CD4-positive, alpha-beta T cell (primary cell): Measurements from ENCODE around the gene NKAP. TPM values are rescaled to one million over a fixed set of nuclear protein-coding genes. Genes with fewer than 3 reads are reported as not detected.
"Not testable (repeated sequence)": the region's sequence is repeated elsewhere in the genome, so short reads cannot be mapped to it uniquely, and the experiment has no call there.

Experiments used
- ATAC-seq: fragments of 200-7000 bp; cut with Tn5 transposase; one replicate; pipeline ENCODE4 v1.10.0; 2022; ENCODE audit warnings: mild to moderate bottlenecking; ENCODE audit not compliant: poor library complexity
- CTCF ChIA-PET: fragments of 350-600 bp; sonication (Branson Sonifier 250); formaldehyde crosslinking; loops from one replicate; lab custom pipeline; 2021; ENCODE audit warnings: antibody characterized with exemption, inconsistent platforms; lab: Charles Lee
- POLR2A ChIA-PET: fragments of 350-600 bp; sonication (Branson Sonifier 250); formaldehyde crosslinking; loops from one replicate; lab custom pipeline; 2021; ENCODE audit warnings: antibody characterized with exemption, inconsistent platforms; lab: Charles Lee
- DNase-seq, 14 experiments: peaks; one replicate each; pipeline ENCODE4 v3.0.0-alpha.2; 2013 to 2020; ENCODE audit warnings: mixed read lengths in 2 of 14
- H3K27ac ChIP-seq, 2 donors: one replicate each; pipeline versions ENCODE4 v1.5.1 to v1.7.0; 2013; ENCODE audit warnings: low read length in 2 of 2, low read depth in 1 of 2, mild to moderate bottlenecking in 1 of 2
- H3K27me3 ChIP-seq, 2 experiments: 1 replicate in 1 of 2; 2 replicates in 1 of 2; pipeline versions ENCODE4 v1.6.1 to v1.7.0; 2013; ENCODE audit warnings: low read length in 2 of 2, control low read depth in 1 of 2, mild to moderate bottlenecking in 1 of 2, moderate library complexity in 1 of 2; ENCODE audit not compliant: insufficient read depth in 2 of 2, control insufficient read depth in 1 of 2
- H3K36me3 ChIP-seq: one replicate; pipeline ENCODE4 v1.6.1; 2013; ENCODE audit warnings: low read length, control low read depth; ENCODE audit not compliant: insufficient read depth
- H3K4me1 ChIP-seq: one replicate; pipeline ENCODE4 v1.6.1; 2013; ENCODE audit warnings: low read length, control low read depth; ENCODE audit not compliant: insufficient read depth
- H3K4me3 ChIP-seq: one replicate; pipeline ENCODE4 v1.5.1; 2013; ENCODE audit warnings: mild to moderate bottlenecking, low read length, moderate library complexity
- H3K9me3 ChIP-seq, 2 experiments: 1 replicate in 1 of 2; 2 replicates in 1 of 2; pipeline versions ENCODE4 v1.6.1 to v1.7.0; 2013; ENCODE audit warnings: low read length in 2 of 2, mild to moderate bottlenecking in 2 of 2, control low read depth in 1 of 2, moderate library complexity in 1 of 2; ENCODE audit not compliant: control insufficient read depth in 1 of 2, insufficient read depth in 1 of 2
- H3K27ac Mint-ChIP-seq: one replicate; pipeline ENCODE4 v1.8.0; 2020; ENCODE audit warnings: mixed read lengths
- H3K27me3 Mint-ChIP-seq: one replicate; pipeline ENCODE4 v1.8.0; 2021; ENCODE audit warnings: mixed read lengths
- H3K36me3 Mint-ChIP-seq: one replicate; pipeline ENCODE4 v1.8.0; 2021; ENCODE audit warnings: low read depth, mixed read lengths
- H3K4me1 Mint-ChIP-seq: one replicate; pipeline ENCODE4 v1.8.0; 2021; ENCODE audit warnings: low read depth, mixed read lengths
- H3K4me3 Mint-ChIP-seq: one replicate; pipeline ENCODE4 v1.8.0; 2020; ENCODE audit warnings: mild to moderate bottlenecking, mixed read lengths
- H3K9me3 Mint-ChIP-seq: one replicate; pipeline ENCODE4 v1.8.0; 2020; ENCODE audit warnings: mixed read lengths
- CTCF ChIP-seq: fragments of 200-600 bp; IDR thresholded peaks from one replicate; pipeline ENCODE4 v1.8.0; 2022; ENCODE audit warnings: antibody characterized with exemption, mild to moderate bottlenecking
- intact Hi-C, 2 experiments: fragments of 100-400 bp; cut with DNase I in 1 of 2; cut with micrococcal nuclease in 1 of 2; formaldehyde crosslinking; loops; one replicate each; pipeline versions ENCODE4 v1.15.1 to v1.9.0; 2023 to 2025; cut with DNase I, micrococcal nuclease
- total RNA-seq, 174 experiments: library from RNA in 2 of 174; stranded (reverse) in 2 of 174; gene quantifications; one replicate each; pipeline ENCODE4 v1.2.3 and lab custom pipeline; 2021 to 2026

NKAP gene
- total RNA-seq, 2 experiments from 2014 or later, result 14.5 to 15.6 TPM

GRCh38 chrX:119983494-119983893 lies 39.9 kb upstream of the NKAP start:
- Mint-ChIP-seq H3K4me1 (no peaks in the 10 kb centered on the region), H3K4me3 (no peak overlapping the region), H3K27me3 (peaks cover 48% of the 10 kb centered on the region), H3K36me3 (no peaks in the 10 kb centered on the region), H3K9me3 (no peaks in the 10 kb centered on the region), H3K27ac (no peak overlapping the region)
- ATAC-seq (no peak), DNase-seq (no peak)
- no peak overlapping the region for H3K4me3 ChIP-seq
- H3K4me1 ChIP-seq, result no peaks in the 10 kb centered on the region
- H3K27me3 ChIP-seq, result peaks cover 3 to 5% of the 10 kb centered on the region in 2 experiments
- CTCF ChIA-PET, result no interaction called here
- TF ChIP-seq CTCF, result no peak
- no peak overlapping the region for H3K27ac ChIP-seq
- intact Hi-C loops, result no loop called here
- POLR2A ChIA-PET, result no interaction called here
- H3K9me3 ChIP-seq, result no peaks in the 10 kb centered on the region
- no peaks in the 10 kb centered on the region for H3K36me3 ChIP-seq

GRCh38 chrX:119982145-119982544 lies 38.6 kb upstream of the NKAP start:
- H3K9me3 ChIP-seq, result no peaks in the 10 kb centered on the region
- H3K4me3 ChIP-seq, result no peak overlapping the region
- no peaks in the 10 kb centered on the region for H3K4me1 Mint-ChIP-seq
- no peaks in the 10 kb centered on the region for H3K4me1 ChIP-seq
- intact Hi-C loops, result no loop called here
- H3K4me3 Mint-ChIP-seq, result no peak overlapping the region
- H3K27me3 ChIP-seq, result peaks cover 3 to 5% of the 10 kb centered on the region in 2 experiments
- TF ChIP-seq CTCF, result no peak
- no peaks in the 10 kb centered on the region for H3K9me3 Mint-ChIP-seq
- ChIA-PET CTCF (interaction anchor here (1.2 kb wide), 1 partner anchor 10 kb away, joined by 3 read pairs; no protein-coding TSS in a partner anchor), POLR2A (no interaction called here)
- no peak overlapping the region for H3K27ac ChIP-seq
- H3K27ac Mint-ChIP-seq, result no peak overlapping the region
- peaks cover 37% of the 10 kb centered on the region for H3K27me3 Mint-ChIP-seq
- no peak for DNase-seq
- no peak for ATAC-seq
- H3K36me3 ChIP-seq, result no peaks in the 10 kb centered on the region
- H3K36me3 Mint-ChIP-seq, result no peaks in the 10 kb centered on the region

- Histone ChIP-seq H3K4me1 (no peaks in the 10 kb centered on the region), H3K27ac (no peak overlapping the region), H3K9me3 (no peaks in the 10 kb centered on the region), H3K36me3 (no peaks in the 10 kb centered on the region), H3K4me3 (no peak overlapping the region), H3K27me3 (peaks cover 3 to 5% of the 10 kb centered on the region in 2 experiments)
- DNase-seq (peak in 2 of 14 experiments; percentile 18 to 29), ATAC-seq (no peak)
- no peak overlapping the region for H3K4me3 Mint-ChIP-seq
- POLR2A ChIA-PET, result no interaction called here
- TF ChIP-seq CTCF, result no peak
- intact Hi-C loops, result no loop called here
- no peak overlapping the region for H3K27ac Mint-ChIP-seq
- no peaks in the 10 kb centered on the region for H3K4me1 Mint-ChIP-seq
- CTCF ChIA-PET, result interaction anchor here (1.2 kb wide), 1 partner anchor 11 kb away, joined by 3 read pairs; no protein-coding TSS in a partner anchor
- no peaks in the 10 kb centered on the region for H3K9me3 Mint-ChIP-seq
- peaks cover 35% of the 10 kb centered on the region for H3K27me3 Mint-ChIP-seq
- no peaks in the 10 kb centered on the region for H3K36me3 Mint-ChIP-seq
Observed at GRCh38 chrX:119981286-119982070, 37.9 kb upstream of the NKAP start.

- H3K36me3 Mint-ChIP-seq, H3K27ac Mint-ChIP-seq, POLR2A ChIA-PET: not testable (repeated sequence)
Observed at GRCh38 chrX:119977172-119977571, 33.6 kb upstream of the NKAP start.

More at GRCh38 chrX:119977172-119977571, 33.6 kb upstream of the NKAP start:
- H3K4me1 Mint-ChIP-seq, H3K36me3 ChIP-seq, H3K4me3 ChIP-seq, H3K9me3 Mint-ChIP-seq, H3K27ac ChIP-seq, CTCF ChIA-PET, H3K9me3 ChIP-seq, intact Hi-C loops, H3K27me3 ChIP-seq, ATAC-seq, H3K4me1 ChIP-seq, DNase-seq, H3K4me3 Mint-ChIP-seq: not testable (repeated sequence)
- H3K27me3 Mint-ChIP-seq, result peaks cover 14% of the 10 kb centered on the region
